Panc1 (cell line): ENCODE measurements around the gene GANAB. TPM values are rescaled to one million over a fixed set of nuclear protein-coding genes. Genes with fewer than 3 reads are reported as not detected.
"Not testable (repeated sequence)": the region's sequence is repeated elsewhere in the genome, so short reads cannot be mapped to it uniquely, and the experiment has no call there.

Experiments used
- ATAC-seq: fragments of 200-7000 bp; cut with Tn5 transposase; 2 replicates; pipeline ENCODE4 v1.9.1; 2020; ENCODE audit warnings: mild to moderate bottlenecking, moderate library complexity
- BruUV-seq: library from RNA; stranded (reverse); fragments of 400-500 nt; replicated peaks from 2 replicates; lab custom pipeline; 2021; lab: Mats Ljungman, UMichigan
- CTCF ChIA-PET: fragments of 300-600 bp; sonication (Branson Sonifier 250); formaldehyde crosslinking; loops from one replicate; lab custom pipeline; 2022; ENCODE audit warnings: antibody characterized with exemption; lab: Charles Lee
- POLR2A ChIA-PET: fragments of 300-600 bp; sonication (Branson Sonifier 250); formaldehyde crosslinking; loops from one replicate; lab custom pipeline; 2022; ENCODE audit warnings: antibody characterized with exemption; lab: Charles Lee
- DNase-seq: peaks from one replicate; pipeline ENCODE4 v3.0.0-alpha.2; 2010; ENCODE audit warnings: low read depth, low spot score
- H3K27ac ChIP-seq: 2 replicates; pipeline ENCODE4 v1.5.1; 2011; ENCODE audit warnings: mild to moderate bottlenecking, low read length, inconsistent platforms
- H3K27me3 ChIP-seq: fragments of 200-500 bp; sonication (Bioruptor generic); 2 replicates; pipeline ENCODE4 v1.6.0; 2014; ENCODE audit warnings: low read length, inconsistent platforms; ENCODE audit not compliant: control insufficient read depth, insufficient read depth
- H3K36me3 ChIP-seq: fragments of 200-500 bp; sonication (Bioruptor generic); 2 replicates; pipeline ENCODE4 v1.5.1; 2014; ENCODE audit warnings: inconsistent platforms, mild to moderate bottlenecking, low read length, moderate library complexity; ENCODE audit not compliant: control insufficient read depth, insufficient read depth
- H3K4me1 ChIP-seq: 2 replicates; pipeline ENCODE4 v1.5.1; 2011; ENCODE audit warnings: inconsistent platforms, mild to moderate bottlenecking, low read length, moderate library complexity; ENCODE audit not compliant: control insufficient read depth, insufficient read depth
- H3K4me3 ChIP-seq, 2 experiments: 2 replicates each; pipeline ENCODE4 v1.5.1; 2011 to 2012; ENCODE audit warnings: low read depth in 2 of 2, low read length in 2 of 2, mild to moderate bottlenecking in 2 of 2, inconsistent platforms in 1 of 2, moderate library complexity in 1 of 2
- H3K9me3 ChIP-seq: fragments of 200-500 bp; sonication (Bioruptor generic); 2 replicates; pipeline ENCODE4 v1.5.1; 2014; ENCODE audit warnings: low read depth, mild to moderate bottlenecking, inconsistent platforms, low read length, moderate library complexity; ENCODE audit not compliant: control insufficient read depth, insufficient read depth
- CTCF ChIP-seq: fragments of 450-650 bp; IDR thresholded peaks from 2 replicates; pipeline ENCODE4 v1.5.1; 2017; ENCODE audit warnings: mild to moderate bottlenecking
- POLR2AphosphoS5 ChIP-seq: IDR thresholded peaks from 2 replicates; pipeline ENCODE4 v1.6.1; 2012; ENCODE audit warnings: mild to moderate bottlenecking, low read depth, low read length, moderate library complexity
- SIN3A ChIP-seq: IDR thresholded peaks from 2 replicates; pipeline ENCODE4 v1.6.1; 2012; ENCODE audit warnings: low read depth, mild to moderate bottlenecking, low read length, moderate library complexity, borderline replicate concordance; ENCODE audit not compliant: insufficient read depth
- TCF7L2 ChIP-seq: IDR thresholded peaks from 2 replicates; pipeline ENCODE4 v1.6.1; 2011; ENCODE audit warnings: mild to moderate bottlenecking, low read depth, low read length, inconsistent platforms
- in situ Hi-C: cut with HindIII; loops from 2 replicates; pipeline ENCODE4 v1.10.0; 2016; ENCODE audit warnings: low sequenced_read_pairs, low pct_unique_long_range_greater_than_20kb
- intact Hi-C: fragments of 100-400 bp; cut with micrococcal nuclease; formaldehyde crosslinking; loops from one replicate; pipeline ENCODE4 v1.10.0; 2022; ENCODE audit not compliant: unreplicated experiment
- total RNA-seq: library from RNA; stranded (reverse); gene quantifications from one replicate; pipeline ENCODE4 v1.2.1, GENCODE V29; 2021; ENCODE audit not compliant: unreplicated experiment
- TF ChIP-seq, protein P1 (sequence below), 2 experiments: IDR thresholded peaks; 2 replicates each; pipeline ENCODE4 v1.6.1; 2011 to 2012; ENCODE audit warnings: low read depth in 2 of 2, control low read depth in 1 of 2, low read length in 1 of 2, mild to moderate bottlenecking in 1 of 2, moderate library complexity in 1 of 2; ENCODE audit not compliant: insufficient read depth in 1 of 2

GANAB gene
- total RNA-seq, 1 experiment from 2014 or later = 415 TPM

DNA sequence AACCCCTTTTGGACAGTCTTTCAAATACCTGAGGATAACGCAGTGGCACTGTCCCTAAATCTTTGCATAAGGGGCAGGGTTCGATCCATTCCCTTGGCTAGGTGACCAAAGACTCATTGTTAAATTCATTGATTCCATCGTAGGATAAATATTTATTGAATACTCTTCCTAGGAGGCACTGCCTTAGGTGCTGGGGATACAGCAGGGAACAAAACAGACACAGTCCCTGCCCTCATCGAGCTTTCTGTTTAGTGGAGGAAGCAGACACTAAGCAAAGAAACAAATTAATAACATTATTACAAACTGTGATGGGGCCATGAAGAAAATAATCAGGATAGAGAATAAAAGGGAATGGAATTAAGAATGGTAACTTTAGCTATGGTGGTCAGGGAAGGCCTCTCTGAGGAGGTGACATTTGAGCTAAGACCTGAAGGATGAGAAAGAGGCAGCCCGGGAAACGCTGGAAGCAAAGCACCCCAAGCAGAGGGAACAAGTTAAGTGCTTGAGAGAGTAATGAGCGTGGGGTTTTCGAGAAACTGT is 25.3 kb downstream of the GANAB start:
- no peak for TF ChIP-seq TCF7L2
- peaks cover 14% of the 10 kb centered on the region for H3K4me1 ChIP-seq
- BruUV-seq = no TSS peak
- H3K36me3 ChIP-seq = peaks cover 4% of the 10 kb centered on the region; the same call in 1 of the 2 replicates
- DNase-seq (no peak), ATAC-seq (no peak)
- no peaks in the 10 kb centered on the region for H3K27me3 ChIP-seq
- intact Hi-C loops = no loop called here
- ChIA-PET POLR2A (interaction anchor here (0.7 kb wide), 1 partner anchor 78 kb away, joined by 3 read pairs; no protein-coding TSS in a partner anchor), CTCF (no interaction called here)
- in situ Hi-C loops = no loop called here
- H3K9me3 ChIP-seq = no peaks in the 10 kb centered on the region
- peak overlapping the region; percentile 98 for H3K27ac ChIP-seq
- H3K4me3 ChIP-seq = peak overlapping the region; percentile 81 to 94

GRCh38 chr11:62616957-62617356 is 29.5 kb downstream of the GANAB start:
- intact Hi-C loops, DNase-seq, H3K27me3 ChIP-seq, BruUV-seq, ATAC-seq, H3K27ac ChIP-seq, H3K9me3 ChIP-seq, H3K4me3 ChIP-seq, in situ Hi-C loops, H3K36me3 ChIP-seq, POLR2A ChIA-PET: not testable (repeated sequence)
- CTCF ChIA-PET = interaction anchor here (0.5 to 0.6 kb wide), 2 partner anchors 46 to 83 kb away, joined by 3 to 7 read pairs; no protein-coding TSS in a partner anchor
- peaks cover 19% of the 10 kb centered on the region for H3K4me1 ChIP-seq

GRCh38 chr11:62615521-62615920 is 30.9 kb downstream of the GANAB start:
- Histone ChIP-seq H3K27me3 (no peaks in the 10 kb centered on the region), H3K27ac (no peak overlapping the region), H3K4me1 (peaks cover 21% of the 10 kb centered on the region), H3K4me3 (no peak overlapping the region), H3K9me3 (no peaks in the 10 kb centered on the region), H3K36me3 (no peaks in the 10 kb centered on the region; the same call in 1 of the 2 replicates)
- no peak for ATAC-seq
- ChIA-PET POLR2A (no interaction called here), CTCF (no interaction called here)
- DNase-seq = no peak
- in situ Hi-C loops = no loop called here
- TF ChIP-seq SIN3A (no peak), POLR2AphosphoS5 (no peak), TCF7L2 (no peak)
- intact Hi-C loops = no loop called here
- no TSS peak for BruUV-seq

DNA sequence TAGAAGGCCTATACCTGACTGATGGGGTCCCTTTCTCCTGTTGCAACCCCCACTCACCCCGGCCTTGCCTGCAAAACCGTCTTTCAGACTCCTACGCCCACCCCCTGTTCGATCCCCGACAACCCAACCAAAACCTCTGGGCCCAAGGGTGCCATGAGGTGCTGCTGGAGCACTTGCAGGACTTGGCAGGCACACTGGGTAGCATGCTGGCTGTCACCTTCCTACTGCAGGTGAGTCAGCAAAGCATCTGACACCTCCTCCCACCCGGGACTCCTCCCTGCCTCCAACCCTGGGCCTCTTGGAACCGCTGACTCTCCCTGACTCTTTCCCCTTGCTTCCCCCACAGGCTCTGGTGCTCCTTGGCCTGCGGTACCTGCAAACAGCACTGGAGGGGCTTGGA is 32.1 kb downstream of the GANAB start:
- H3K4me3 ChIP-seq = no peak overlapping the region
- no peak for ATAC-seq
- no peaks in the 10 kb centered on the region for H3K27me3 ChIP-seq
- peak overlapping the region; percentile 31; the same call in 1 of the 2 replicates for H3K27ac ChIP-seq
- ChIA-PET CTCF (no interaction called here), POLR2A (no interaction called here)
- H3K36me3 ChIP-seq = no peaks in the 10 kb centered on the region; the same call in 1 of the 2 replicates
- no TSS peak for BruUV-seq
- peaks cover 21% of the 10 kb centered on the region for H3K4me1 ChIP-seq
- H3K9me3 ChIP-seq = no peaks in the 10 kb centered on the region
- intact Hi-C loops (no loop called here), in situ Hi-C loops (no loop called here)
- no peak for TF ChIP-seq POLR2AphosphoS5
- no peak for TF ChIP-seq SIN3A
- TF ChIP-seq TCF7L2 = no peak
- TF ChIP-seq CTCF = no peak
- TF ChIP-seq, protein P1, sequence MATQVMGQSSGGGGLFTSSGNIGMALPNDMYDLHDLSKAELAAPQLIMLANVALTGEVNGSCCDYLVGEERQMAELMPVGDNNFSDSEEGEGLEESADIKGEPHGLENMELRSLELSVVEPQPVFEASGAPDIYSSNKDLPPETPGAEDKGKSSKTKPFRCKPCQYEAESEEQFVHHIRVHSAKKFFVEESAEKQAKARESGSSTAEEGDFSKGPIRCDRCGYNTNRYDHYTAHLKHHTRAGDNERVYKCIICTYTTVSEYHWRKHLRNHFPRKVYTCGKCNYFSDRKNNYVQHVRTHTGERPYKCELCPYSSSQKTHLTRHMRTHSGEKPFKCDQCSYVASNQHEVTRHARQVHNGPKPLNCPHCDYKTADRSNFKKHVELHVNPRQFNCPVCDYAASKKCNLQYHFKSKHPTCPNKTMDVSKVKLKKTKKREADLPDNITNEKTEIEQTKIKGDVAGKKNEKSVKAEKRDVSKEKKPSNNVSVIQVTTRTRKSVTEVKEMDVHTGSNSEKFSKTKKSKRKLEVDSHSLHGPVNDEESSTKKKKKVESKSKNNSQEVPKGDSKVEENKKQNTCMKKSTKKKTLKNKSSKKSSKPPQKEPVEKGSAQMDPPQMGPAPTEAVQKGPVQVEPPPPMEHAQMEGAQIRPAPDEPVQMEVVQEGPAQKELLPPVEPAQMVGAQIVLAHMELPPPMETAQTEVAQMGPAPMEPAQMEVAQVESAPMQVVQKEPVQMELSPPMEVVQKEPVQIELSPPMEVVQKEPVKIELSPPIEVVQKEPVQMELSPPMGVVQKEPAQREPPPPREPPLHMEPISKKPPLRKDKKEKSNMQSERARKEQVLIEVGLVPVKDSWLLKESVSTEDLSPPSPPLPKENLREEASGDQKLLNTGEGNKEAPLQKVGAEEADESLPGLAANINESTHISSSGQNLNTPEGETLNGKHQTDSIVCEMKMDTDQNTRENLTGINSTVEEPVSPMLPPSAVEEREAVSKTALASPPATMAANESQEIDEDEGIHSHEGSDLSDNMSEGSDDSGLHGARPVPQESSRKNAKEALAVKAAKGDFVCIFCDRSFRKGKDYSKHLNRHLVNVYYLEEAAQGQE (IDR thresholded peaks at IDR 0.05; ENCODE audit: insufficient read depth in 1 of 2, low read depth in 2 of 2, low read length in 1 of 2) = no peak
- DNase-seq = no peak
